Measurements from ENCODE around the gene H2BK1.

The H2BK1 gene

DNA sequence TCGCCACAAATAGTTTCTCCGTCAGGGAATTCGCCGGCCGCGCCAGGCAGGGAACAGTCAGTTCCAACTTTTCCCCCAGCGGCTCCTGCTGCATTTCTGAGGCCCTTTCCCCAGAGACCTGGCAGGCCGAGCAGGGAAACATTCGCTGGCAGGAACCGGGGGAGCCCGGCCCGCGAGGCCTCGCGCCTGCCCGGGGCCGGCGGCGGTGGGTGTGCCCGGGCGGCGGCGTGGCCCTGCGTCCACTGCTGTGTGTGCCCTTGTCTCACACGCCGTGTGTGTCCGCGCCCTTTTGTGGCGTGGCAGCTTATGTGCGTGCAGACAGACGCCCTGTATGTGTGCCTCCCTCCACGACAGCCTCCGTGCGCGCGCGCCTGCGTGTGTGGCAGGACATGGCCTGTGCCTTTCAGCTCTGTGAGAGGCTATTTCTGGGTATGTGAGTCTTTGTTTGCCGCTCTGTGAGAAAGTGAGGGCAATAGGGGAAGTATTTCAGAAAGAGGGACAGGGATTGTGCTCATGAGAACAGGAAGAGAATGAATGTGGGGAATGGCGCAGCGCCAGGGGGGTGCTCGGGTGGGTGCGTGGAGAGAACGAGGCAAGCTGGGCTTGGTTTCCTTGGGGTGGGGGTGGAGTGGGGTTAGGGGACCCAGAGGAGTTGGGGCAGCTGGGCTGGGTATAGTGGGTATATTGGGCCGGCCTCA, 38.9 kb upstream of the H2BK1 start:
- Histone ChIP-seq H3K27ac (ENCODE audit: low read length) (no peak overlapping the region), H3K36me3 (replicated peaks; ENCODE audit: insufficient read depth, low read length) (no peaks in the 10 kb centered on the region), H3K9me3 (replicated peaks; ENCODE audit: insufficient read depth, low read length) (no peaks in the 10 kb centered on the region), H4K20me1 (ENCODE audit: insufficient read depth, low read length) (peaks cover 5% of the 10 kb centered on the region; the same call in 1 of the 2 replicates), H3K79me2 (ENCODE audit: low read length) (no peaks in the 10 kb centered on the region), H2AFZ (ENCODE audit: low read length) (0 out of 2 replicates have a peak overlapping the region, but pooled peaks have one; percentile 51), H3F3A (ENCODE audit: insufficient read depth, low read length) (no peaks in the 10 kb centered on the region), H3K27me3 (replicated peaks; ENCODE audit: insufficient read depth, low read length) (peaks cover 89% of the 10 kb centered on the region), H3K9me2 (replicated peaks; ENCODE audit: insufficient read depth, low read length) (no peaks in the 10 kb centered on the region), H3K4me3 (ENCODE audit: low read length) (peak overlapping the region; percentile 35; the same call in 1 of the 2 replicates), H3K4me2 (ENCODE audit: low read depth, low read length) (peak overlapping the region; percentile 94), H3K4me1 (ENCODE audit: low read length) (peaks cover 13% of the 10 kb centered on the region; the same call in 1 of the 2 replicates), H3K9ac (ENCODE audit: low read length) (no peak overlapping the region)
- no peak for DNase-seq
- TF ChIP-seq EZH2 (optimal IDR thresholded peaks at IDR 0.05; ENCODE audit: low read depth, low read length) (no peak), EZH2phosphoT487 (IDR thresholded peaks at IDR 0.05; ENCODE audit: low read length) (no peak)
- TF ChIP-seq, protein P1, sequence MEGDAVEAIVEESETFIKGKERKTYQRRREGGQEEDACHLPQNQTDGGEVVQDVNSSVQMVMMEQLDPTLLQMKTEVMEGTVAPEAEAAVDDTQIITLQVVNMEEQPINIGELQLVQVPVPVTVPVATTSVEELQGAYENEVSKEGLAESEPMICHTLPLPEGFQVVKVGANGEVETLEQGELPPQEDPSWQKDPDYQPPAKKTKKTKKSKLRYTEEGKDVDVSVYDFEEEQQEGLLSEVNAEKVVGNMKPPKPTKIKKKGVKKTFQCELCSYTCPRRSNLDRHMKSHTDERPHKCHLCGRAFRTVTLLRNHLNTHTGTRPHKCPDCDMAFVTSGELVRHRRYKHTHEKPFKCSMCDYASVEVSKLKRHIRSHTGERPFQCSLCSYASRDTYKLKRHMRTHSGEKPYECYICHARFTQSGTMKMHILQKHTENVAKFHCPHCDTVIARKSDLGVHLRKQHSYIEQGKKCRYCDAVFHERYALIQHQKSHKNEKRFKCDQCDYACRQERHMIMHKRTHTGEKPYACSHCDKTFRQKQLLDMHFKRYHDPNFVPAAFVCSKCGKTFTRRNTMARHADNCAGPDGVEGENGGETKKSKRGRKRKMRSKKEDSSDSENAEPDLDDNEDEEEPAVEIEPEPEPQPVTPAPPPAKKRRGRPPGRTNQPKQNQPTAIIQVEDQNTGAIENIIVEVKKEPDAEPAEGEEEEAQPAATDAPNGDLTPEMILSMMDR (IDR thresholded peaks at IDR 0.05; ENCODE audit: low read length): no peak

DNA sequence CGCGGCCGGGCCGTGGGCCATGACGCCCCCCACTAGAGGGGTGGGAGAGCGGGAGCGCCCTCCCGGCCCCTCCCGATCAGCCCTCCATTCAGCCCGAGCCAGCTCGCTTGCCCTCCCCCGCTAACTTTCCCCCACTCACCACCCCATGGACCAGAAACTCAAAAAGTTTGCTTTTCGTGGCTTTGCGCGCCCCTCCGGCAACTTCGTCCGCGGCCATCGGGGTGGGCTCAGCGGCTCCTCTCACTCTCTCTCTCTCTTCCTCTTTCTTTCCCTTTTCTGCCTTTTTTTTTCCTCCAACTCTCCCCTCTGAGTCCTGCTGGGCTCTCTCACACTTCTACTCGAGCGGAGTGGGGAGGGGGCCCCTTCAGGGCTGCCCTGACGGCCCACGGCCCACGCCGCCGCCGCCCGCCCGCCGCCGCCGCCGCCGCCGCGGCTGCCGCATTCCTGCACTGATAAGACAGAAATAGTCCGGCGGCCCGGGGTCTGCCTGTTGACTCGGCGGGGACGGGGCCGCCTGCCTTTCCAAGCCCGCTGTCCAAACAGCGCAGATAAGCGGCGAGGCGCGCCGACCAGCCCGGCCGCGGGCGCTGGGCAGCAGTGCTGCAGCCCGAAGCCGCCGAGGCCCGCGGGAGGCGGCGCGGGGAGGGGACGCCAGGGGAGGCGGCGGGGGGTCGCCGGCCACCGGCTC, 38.2 kb upstream of the H2BK1 start, which contains the start of gene SMARCD3:
Gene SMARCD3 (minus strand): TSS at position 349 of the 688 bp plus-strand sequence. CDS start 132 bp downstream, at position 217.
- H3K27me3 ChIP-seq (replicated peaks; ENCODE audit: insufficient read depth, low read length): peaks cover 89% of the 10 kb centered on the region
- no peaks in the 10 kb centered on the region for H3F3A ChIP-seq (ENCODE audit: insufficient read depth, low read length)
- H3K9me2 ChIP-seq (replicated peaks; ENCODE audit: insufficient read depth, low read length): no peaks in the 10 kb centered on the region
- TF ChIP-seq, protein P1 (IDR thresholded peaks at IDR 0.05; ENCODE audit: low read length): no peak
- TF ChIP-seq EZH2phosphoT487 (IDR thresholded peaks at IDR 0.05; ENCODE audit: low read length) (peak; percentile 68; the same call in 1 of the 2 replicates), EZH2 (optimal IDR thresholded peaks at IDR 0.05; ENCODE audit: low read depth, low read length) (peak; percentile 89)
- H3K36me3 ChIP-seq (replicated peaks; ENCODE audit: insufficient read depth, low read length): no peaks in the 10 kb centered on the region
- H4K20me1 ChIP-seq (ENCODE audit: insufficient read depth, low read length): peaks cover 5% of the 10 kb centered on the region; the same call in 1 of the 2 replicates
- peaks cover 19% of the 10 kb centered on the region for H3K4me1 ChIP-seq (ENCODE audit: low read length)
- H3K27ac ChIP-seq (ENCODE audit: low read length): no peak within 1 kb of the TSS
- H2AFZ ChIP-seq (ENCODE audit: low read length): peak within 1 kb of the TSS; percentile 51
- no peaks in the 10 kb centered on the region for H3K9me3 ChIP-seq (replicated peaks; ENCODE audit: insufficient read depth, low read length)
- DNase-seq: no peak
- H3K4me3 ChIP-seq (ENCODE audit: low read length): peak within 1 kb of the TSS; percentile 58
- H3K9ac ChIP-seq (ENCODE audit: low read length): no peak within 1 kb of the TSS; the same call in 1 of the 2 replicates
- peak within 1 kb of the TSS; percentile 94 for H3K4me2 ChIP-seq (ENCODE audit: low read depth, low read length)
- H3K79me2 ChIP-seq (ENCODE audit: low read length): no peaks in the 10 kb centered on the region

DNA sequence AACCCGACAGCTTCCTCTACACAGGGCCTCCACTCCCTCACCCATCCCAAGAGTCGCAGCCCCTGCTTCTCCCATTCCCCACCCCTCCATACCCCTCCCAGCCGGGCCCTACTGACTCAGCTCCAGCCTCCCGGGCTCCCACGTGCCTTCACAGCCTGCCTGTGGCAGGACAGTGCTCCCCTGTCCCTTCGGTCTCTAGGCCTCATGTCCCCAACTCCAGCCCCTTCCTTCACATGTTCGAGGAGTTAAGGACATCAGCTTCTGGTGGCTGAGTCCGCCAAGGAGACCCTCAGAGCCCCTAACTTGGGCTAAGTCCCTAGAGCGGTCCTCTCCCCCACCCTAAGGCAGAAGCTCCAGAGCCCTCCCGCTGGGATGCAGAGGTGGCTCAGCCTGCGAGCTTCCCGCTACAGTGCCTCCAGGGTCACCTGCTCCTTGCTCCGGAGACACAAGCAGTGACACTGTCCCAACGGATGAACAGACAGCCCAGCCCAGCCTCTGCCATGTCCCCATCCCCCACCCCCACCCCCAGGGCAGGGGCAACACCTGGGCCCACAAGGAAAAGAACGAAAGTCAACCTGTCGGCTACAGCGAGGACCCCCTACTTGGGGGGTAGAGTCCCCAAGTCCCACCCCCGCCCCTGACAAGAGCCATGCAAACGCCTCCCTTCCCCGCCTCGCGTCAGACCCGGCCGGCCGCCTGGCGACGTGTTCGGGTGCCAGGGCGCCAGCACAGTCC, 37.5 kb upstream of the H2BK1 start:
- H3K4me3 ChIP-seq (ENCODE audit: low read length): peak overlapping the region; percentile 58
- no peak for TF ChIP-seq EZH2phosphoT487 (IDR thresholded peaks at IDR 0.05; ENCODE audit: low read length)
- TF ChIP-seq EZH2 (optimal IDR thresholded peaks at IDR 0.05; ENCODE audit: low read depth, low read length): no peak
- TF ChIP-seq, protein P1 (IDR thresholded peaks at IDR 0.05; ENCODE audit: low read length): no peak
- 0 out of 2 replicates have a peak, but pooled peaks cover 6% of the 10 kb centered on the region for H3F3A ChIP-seq (ENCODE audit: insufficient read depth, low read length)
- H2AFZ ChIP-seq (ENCODE audit: low read length): peak overlapping the region; percentile 39; the same call in 1 of the 2 replicates
- H3K27ac ChIP-seq (ENCODE audit: low read length): no peak overlapping the region
- H3K9me3 ChIP-seq (replicated peaks; ENCODE audit: insufficient read depth, low read length): no peaks in the 10 kb centered on the region
- no peaks in the 10 kb centered on the region for H3K9me2 ChIP-seq (replicated peaks; ENCODE audit: insufficient read depth, low read length)
- H4K20me1 ChIP-seq (ENCODE audit: insufficient read depth, low read length): peaks cover 5% of the 10 kb centered on the region; the same call in 1 of the 2 replicates
- peaks cover 82% of the 10 kb centered on the region for H3K27me3 ChIP-seq (replicated peaks; ENCODE audit: insufficient read depth, low read length)
- peaks cover 19% of the 10 kb centered on the region for H3K4me1 ChIP-seq (ENCODE audit: low read length)
- DNase-seq: no peak
- no peaks in the 10 kb centered on the region for H3K36me3 ChIP-seq (replicated peaks; ENCODE audit: insufficient read depth, low read length)
- no peak overlapping the region; the same call in 1 of the 2 replicates for H3K9ac ChIP-seq (ENCODE audit: low read length)
- no peaks in the 10 kb centered on the region for H3K79me2 ChIP-seq (ENCODE audit: low read length)
- H3K4me2 ChIP-seq (ENCODE audit: low read depth, low read length): peak overlapping the region; percentile 94

Data from MM.1S (cell line).